CD4-positive, alpha-beta T cell treated with Interleukin-17A for 1 hour (primary cell): ENCODE data around the gene APC.
"Not testable (repeated sequence)": the region's sequence is repeated elsewhere in the genome, so short reads cannot be mapped to it uniquely, and the experiment has no call there.

Experiments
- DNase-seq: peaks from one replicate; pipeline ENCODE4 v3.0.0-alpha.2; 2020

The APC gene

GRCh38 chr5:112737463-112738190 is at the start of gene APC:
TSS of gene APC (plus strand) at chr5:112737885. CDS start at chr5:112754891, 17,006 bp downstream.
- peak; percentile 82 for DNase-seq

DNA sequence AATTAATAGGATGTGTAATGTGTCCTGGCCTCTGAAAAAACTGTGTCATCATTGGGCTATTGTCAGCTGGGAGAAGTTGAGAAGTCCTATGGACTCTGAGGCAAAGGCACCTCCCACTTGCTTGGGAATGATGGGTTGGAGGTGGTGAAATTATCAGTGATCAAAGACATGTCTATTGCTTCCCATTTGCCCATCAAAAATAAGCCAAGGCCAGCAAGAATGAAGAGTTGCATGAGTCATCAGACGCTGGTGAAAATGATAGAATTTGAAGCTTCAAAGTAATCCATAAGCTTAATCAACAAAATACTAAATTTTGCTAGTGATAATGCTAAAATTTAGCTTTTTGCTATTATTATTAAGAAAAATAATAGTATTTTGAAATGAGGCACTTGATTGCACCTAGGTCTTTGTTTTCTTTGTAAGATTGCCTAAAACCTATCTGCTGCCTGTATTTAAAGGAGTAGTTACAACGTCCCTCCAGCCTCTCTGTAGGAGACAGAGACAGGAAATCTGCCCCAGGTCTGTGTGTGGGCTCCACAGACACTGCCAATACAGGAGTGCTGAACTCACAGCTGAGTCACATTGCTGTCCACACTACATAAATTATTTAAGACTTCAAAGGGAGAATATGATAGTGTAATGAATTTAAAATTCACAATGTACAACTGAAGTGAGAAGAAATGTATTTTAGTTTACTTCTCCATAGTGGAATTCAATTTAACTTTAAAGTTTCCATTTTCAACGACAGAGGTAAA is 48.4 kb upstream of the APC start:
- no peak for DNase-seq

DNA sequence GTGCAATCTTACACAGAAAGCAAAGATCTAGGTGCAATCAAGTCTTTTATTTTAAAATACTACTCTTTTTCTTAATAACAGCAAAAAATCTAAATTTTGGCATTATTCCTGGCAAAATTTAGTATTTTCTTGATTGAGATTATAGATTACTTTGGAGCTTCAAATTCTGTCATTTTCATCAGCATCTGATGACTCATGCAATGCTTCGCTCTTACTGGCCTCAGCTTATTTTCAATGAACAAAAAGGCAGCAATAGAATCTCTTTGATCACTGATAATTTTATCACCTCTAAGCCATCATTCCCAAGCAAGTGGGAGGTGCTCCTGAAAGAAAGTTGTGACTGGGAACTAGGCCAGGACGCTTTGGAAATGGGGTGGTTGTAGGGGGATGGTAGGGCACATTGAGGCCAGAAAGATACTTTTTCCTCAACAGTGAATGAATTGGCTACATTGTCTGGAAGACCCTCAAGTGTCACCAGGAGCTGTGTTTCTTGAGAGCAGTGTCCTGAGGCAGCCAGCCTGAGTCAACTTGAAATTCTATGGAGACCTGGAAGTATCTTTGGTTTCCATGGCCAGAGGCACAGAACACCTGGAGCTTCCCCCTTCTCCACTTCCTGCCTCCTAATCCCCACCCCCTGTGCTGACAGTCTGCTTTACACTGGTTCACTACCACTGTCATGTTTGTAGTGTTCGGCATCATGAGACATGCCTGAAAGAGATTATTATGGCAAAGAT is 46.9 kb upstream of the APC start:
- no peak for DNase-seq

DNA sequence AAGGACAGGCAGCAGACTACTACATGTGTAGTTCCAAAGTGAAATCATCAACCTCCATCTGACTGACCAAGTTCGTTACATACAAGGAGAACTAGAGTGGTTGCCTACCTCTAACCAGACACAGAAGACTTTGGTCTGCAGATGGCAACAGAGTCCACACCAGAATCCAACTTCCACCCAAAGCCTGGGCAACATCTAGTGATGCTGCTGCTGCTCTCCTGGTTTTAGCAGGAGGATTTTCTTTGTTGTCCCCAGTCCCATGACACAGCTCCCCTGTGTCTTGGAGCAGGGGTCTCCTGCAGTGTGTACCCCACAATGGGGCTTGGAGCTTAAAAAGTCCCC is 46.4 kb upstream of the APC start:
- DNase-seq, result no peak

DNA sequence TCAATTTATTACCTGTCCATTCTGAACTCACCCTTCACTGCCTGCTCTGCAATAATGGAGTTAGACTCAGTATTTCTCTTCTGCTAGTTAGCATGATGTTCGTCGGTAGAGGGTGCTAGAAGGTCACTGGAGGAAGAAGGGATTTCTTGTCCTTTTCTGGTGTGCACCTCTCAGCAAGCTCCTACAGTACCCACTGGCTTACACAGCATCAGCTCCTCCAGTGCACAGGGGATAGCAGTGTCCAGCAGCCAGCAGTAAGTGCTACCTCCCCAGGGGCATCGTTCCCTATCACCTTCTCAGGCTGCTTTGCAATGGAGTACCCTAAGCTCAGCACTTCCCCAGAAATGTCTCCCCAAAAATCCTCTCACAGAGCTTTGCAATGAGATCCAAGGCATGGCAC is 45.9 kb upstream of the APC start:
- DNase-seq, result peak; percentile 30

DNA sequence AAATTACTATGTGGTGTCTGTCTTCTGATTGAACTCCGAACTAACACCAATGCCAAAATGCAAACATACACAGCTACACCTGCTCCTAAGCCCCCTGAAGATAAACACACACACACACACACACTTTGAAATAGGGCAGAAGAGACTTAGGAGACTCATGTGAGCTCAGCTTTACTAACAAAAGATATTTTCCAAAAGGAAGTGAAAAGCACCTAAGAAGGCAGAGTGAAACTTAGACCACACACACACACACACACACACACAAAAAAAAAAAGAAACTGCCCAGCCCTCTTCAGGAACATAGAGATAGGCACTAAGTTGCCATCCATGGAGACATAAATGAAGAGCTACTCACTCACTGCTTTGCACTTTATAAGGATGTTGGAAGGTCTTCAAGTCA is 45.2 kb upstream of the APC start:
- DNase-seq, result no peak

- no peak for DNase-seq
Observed at GRCh38 chr5:112693301-112693700, 44.4 kb upstream of the APC start.

- DNase-seq, result no peak
Observed at GRCh38 chr5:112694853-112695709, 42.6 kb upstream of the APC start.

- DNase-seq, result no peak
Observed at GRCh38 chr5:112696786-112697185, 40.9 kb upstream of the APC start.

- DNase-seq, result no peak
Observed at GRCh38 chr5:112697322-112697721, 40.4 kb upstream of the APC start.

DNA sequence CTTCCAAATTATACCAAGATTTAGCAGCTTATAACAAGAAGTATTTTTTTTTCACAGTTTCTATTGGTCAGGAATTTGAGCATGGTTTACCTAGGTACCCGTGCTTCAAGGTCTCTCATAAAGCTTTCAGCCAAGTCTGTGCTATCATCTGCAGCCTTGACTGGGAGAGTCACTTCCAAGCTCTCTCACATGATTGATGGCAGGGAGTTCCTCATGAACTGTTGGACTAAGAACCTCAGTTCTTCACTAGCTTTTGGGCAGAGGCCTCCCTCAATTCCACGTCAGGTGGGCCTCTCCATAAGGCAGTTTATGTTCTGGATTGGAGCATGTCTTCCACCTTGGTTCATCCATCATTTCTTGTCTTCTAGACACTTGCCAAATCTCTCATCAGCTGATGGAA is 39.9 kb upstream of the APC start:
- no peak for DNase-seq

GRCh38 chr5:112703866-112704820 is 33.5 kb upstream of the APC start:
- no peak for DNase-seq

DNA sequence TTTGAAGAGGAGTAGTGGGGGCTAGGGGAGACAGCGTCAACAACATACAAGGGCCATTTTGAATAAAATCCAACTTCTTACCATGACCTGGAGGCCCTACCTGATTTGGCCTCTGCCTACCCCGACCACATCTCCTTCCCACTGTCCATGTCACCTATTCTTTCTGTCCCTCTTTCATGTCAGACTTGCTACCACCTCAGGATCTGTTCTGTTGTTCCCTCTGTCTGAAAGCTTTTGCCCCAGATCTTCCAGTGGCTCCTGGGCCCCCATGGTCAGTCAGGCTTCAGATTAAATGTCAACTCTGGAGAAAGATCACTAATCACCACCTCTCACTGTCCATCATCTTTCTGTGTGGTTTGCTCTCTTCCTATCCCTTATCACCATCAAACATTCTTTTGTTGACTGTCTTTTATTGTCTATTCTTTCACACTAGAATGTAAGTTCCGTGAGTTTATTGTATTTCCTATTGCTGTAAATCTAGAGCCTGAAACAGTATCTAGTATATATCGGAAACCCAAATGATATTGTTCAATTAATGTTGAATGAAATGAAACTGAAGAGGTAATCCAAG is 31.2 kb upstream of the APC start:
- DNase-seq, result no peak

GRCh38 chr5:112707187-112708102 is 30.2 kb upstream of the APC start:
- DNase-seq, result peak; percentile 99

DNA sequence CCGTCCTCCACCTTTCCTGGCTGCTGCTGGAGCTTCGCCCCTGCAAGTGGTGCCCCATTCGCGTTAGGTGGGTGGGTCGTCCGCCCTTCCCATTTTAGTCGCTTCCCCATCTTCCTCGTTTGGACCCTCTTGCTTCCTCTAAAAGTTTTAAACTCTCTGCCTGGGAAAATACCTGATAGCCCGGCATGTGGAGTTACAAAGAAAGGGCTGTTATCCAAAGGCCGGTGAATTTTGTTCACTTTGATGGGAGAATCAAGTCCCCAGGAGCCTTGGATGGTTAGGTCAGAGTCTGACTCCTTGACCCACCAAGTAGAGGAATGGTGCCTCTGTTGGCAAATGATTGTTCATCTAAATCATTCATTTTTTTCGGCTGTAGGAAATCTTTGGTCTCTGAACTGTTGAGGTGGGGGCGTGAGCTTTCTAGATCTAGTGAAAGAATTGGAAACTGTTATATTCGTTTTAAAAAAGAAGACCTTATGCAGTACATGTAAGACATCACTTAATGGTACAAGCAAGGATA is 29.5 kb upstream of the APC start:
- no peak for DNase-seq

DNA sequence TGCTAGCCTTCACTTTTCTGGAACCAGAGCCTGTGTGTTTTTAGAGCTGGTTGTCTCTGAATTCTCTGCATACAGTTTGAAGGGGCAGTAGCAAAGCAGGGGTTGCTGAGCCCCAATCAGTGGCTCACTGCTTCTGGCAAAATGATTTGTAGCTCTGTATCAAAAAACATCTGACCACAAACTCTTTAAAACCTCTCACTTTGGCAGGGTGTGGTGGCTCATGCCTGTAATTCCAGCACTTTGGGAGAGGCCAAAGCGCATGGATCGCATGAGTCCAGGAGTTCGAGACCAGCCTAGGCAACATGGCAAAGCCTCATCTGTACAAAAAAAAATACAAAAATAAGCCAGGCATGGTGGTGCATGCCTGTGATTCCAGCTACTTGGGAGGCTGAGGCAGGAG is 28.3 kb upstream of the APC start:
- DNase-seq, result no peak

GRCh38 chr5:112710896-112711295 is 26.8 kb upstream of the APC start:
- DNase-seq, result no peak

DNA sequence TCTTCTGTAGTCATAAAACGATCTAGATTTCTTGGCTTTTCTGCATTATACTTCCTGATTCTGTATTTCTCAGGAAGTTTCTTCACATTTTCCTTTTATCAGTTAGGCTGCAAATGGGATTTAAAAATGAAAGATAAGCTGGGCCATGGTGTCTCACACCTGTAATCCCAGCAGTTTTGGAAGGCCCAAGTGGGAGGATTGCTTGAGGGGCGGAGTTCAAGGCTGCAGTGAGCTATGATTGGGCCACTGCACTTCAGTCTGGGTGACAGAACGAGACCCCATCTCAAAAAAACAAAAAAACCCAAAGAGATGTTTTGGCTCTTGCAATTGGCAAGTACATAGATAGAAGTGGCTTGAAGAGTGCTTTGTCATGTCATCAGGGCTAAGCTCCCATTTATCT is 26.2 kb upstream of the APC start:
- no peak for DNase-seq

- DNase-seq, result no peak
Observed at GRCh38 chr5:112713206-112713605, 24.5 kb upstream of the APC start.

GRCh38 chr5:112716895-112717294 is 20.8 kb upstream of the APC start:
- not testable (repeated sequence) for DNase-seq
